K562 (cell line): ENCODE results near the gene GNG3. TPM values are rescaled to one million over a fixed set of nuclear protein-coding genes. Genes with fewer than 3 reads are reported as not detected.
A peak's percentile ranks its signal among the peaks of the same experiment; 100 is the strongest.

Experiments
- ATAC-seq: fragments of 200-7000 bp; cut with Tn5 transposase; 3 replicates; pipeline ENCODE4 v1.9.1; 2020; ENCODE audit warnings: moderate library complexity
- BruUV-seq: library from RNA; stranded (reverse); fragments of 400-500 nt; replicated peaks from 2 replicates; lab custom pipeline; 2021; lab: Mats Ljungman, UMichigan
- CTCF ChIA-PET: fragments of 300-600 bp; formaldehyde crosslinking; extraction: SDS; loops from one replicate; lab custom pipeline; 2021; ENCODE audit warnings: low intra/inter-chr PET ratio; lab: Yijun Ruan, JAX
- POLR2A ChIA-PET: fragments of 300-600, 350-650 bp; sonication (Branson Sonifier 250); formaldehyde crosslinking; extraction: SDS; loops from one replicate; lab custom pipeline; 2021; ENCODE audit warnings: antibody characterized with exemption, inconsistent platforms; lab: Yijun Ruan, JAX
- DNase-seq, 4 experiments: peaks; one replicate each; pipeline versions ENCODE4 v3.0.0 to v3.0.0-alpha.2; 2011 to 2018; ENCODE audit warnings: low spot score in 3 of 4, mixed read lengths in 3 of 4; ENCODE audit errors: extremely low read depth in 1 of 4
- FAIRE-seq: peaks from 2 replicates; lab custom pipeline; 2011; peaks lifted over from hg19 to GRCh38; lab: Jason Lieb, UNC
- H2AFZ ChIP-seq: 2 replicates; pipeline ENCODE4 v1.6.0; 2011; ENCODE audit warnings: low read depth, low read length, control low read depth, inconsistent platforms
- H3K27ac ChIP-seq: fragments of 200-600 bp; 3 replicates; pipeline ENCODE4 v1.8.0; 2011; ENCODE audit warnings: low read depth, mild to moderate bottlenecking, control low read depth, inconsistent platforms, low read length, moderate library complexity, mixed read lengths; ENCODE audit errors: extremely low read depth
- H3K27me3 ChIP-seq, 2 experiments: fragments of 300-600 bp in 1 of 2; 2 replicates in 1 of 2; 3 replicates in 1 of 2; pipeline versions ENCODE4 v1.6.0 to v1.8.0; 2011; ENCODE audit warnings: inconsistent platforms in 2 of 2, low read length in 2 of 2, mild to moderate bottlenecking in 1 of 2, mixed read lengths in 1 of 2, moderate library complexity in 1 of 2; ENCODE audit not compliant: control insufficient read depth in 2 of 2, insufficient read depth in 2 of 2
- H3K36me3 ChIP-seq: fragments of 300-600 bp; 3 replicates; pipeline ENCODE4 v1.8.0; 2011; ENCODE audit warnings: mild to moderate bottlenecking, low read length, inconsistent platforms; ENCODE audit not compliant: control insufficient read depth, insufficient read depth
- H3K4me1 ChIP-seq, 2 experiments: fragments of 200-600 bp in 1 of 2; replicated peaks in 1 of 2; 2 replicates in 1 of 2; 3 replicates in 1 of 2; pipeline versions ENCODE4 v1.5.1 to v1.8.0; 2011; ENCODE audit warnings: inconsistent platforms in 2 of 2, low read length in 2 of 2, mild to moderate bottlenecking in 1 of 2, mixed read lengths in 1 of 2, moderate library complexity in 1 of 2; ENCODE audit not compliant: control insufficient read depth in 2 of 2, insufficient read depth in 2 of 2
- H3K4me2 ChIP-seq: 2 replicates; pipeline ENCODE4 v1.6.1; 2011; ENCODE audit warnings: low read length, control low read depth, inconsistent platforms, mixed read lengths; ENCODE audit not compliant: insufficient read depth
- H3K4me3 ChIP-seq: fragments of 200-600 bp; sonication (generic), shearing (Covaris generic); 2 replicates; pipeline ENCODE4 v1.5.1; 2016; ENCODE audit warnings: control low read depth, inconsistent platforms
- H3K79me2 ChIP-seq: fragments of 200-600 bp; 3 replicates; pipeline ENCODE4 v1.8.0; 2011; ENCODE audit warnings: low read length, inconsistent platforms; ENCODE audit not compliant: control insufficient read depth, insufficient read depth
- H3K9ac ChIP-seq, 2 experiments: 2 replicates each; pipeline versions ENCODE4 v1.6.0 to v1.6.1; 2011; ENCODE audit warnings: low read depth in 2 of 2, low read length in 2 of 2, control low read depth in 1 of 2, inconsistent platforms in 1 of 2, mild to moderate bottlenecking in 1 of 2, mixed read lengths in 1 of 2; ENCODE audit not compliant: insufficient read depth in 1 of 2
- H3K9me1 ChIP-seq: one replicate; pipeline ENCODE4 v1.6.0; 2011; ENCODE audit warnings: inconsistent platforms, mild to moderate bottlenecking, low read length, moderate library complexity; ENCODE audit not compliant: control insufficient read depth, insufficient read depth
- H3K9me3 ChIP-seq: replicated peaks from 2 replicates; pipeline ENCODE4 v1.5.1; 2011; ENCODE audit warnings: low read depth, low read length, inconsistent platforms; ENCODE audit not compliant: control insufficient read depth, insufficient read depth
- H4K20me1 ChIP-seq: replicated peaks from 2 replicates; pipeline ENCODE4 v1.6.1; 2011; ENCODE audit warnings: low read length, inconsistent platforms, mixed read lengths; ENCODE audit not compliant: control insufficient read depth, insufficient read depth
- ETV6 ChIP-seq, 3 experiments: fragments of 150-350 bp in 1 of 3; sonication (generic) in 1 of 3; formaldehyde crosslinking in 1 of 3; IDR thresholded peaks; 2 replicates each; pipeline versions ENCODE4 v1.6.1 to v1.8.0; 2014 to 2022; ENCODE audit warnings: borderline replicate concordance in 2 of 3, low read depth in 2 of 3, antibody characterized with exemption in 1 of 3, low read length in 1 of 3, mild to moderate bottlenecking in 1 of 3, missing genetic modification reagents in 1 of 3
- HOMEZ ChIP-seq: fragments of 250-450 bp; sonication (Bioruptor Pico); IDR thresholded peaks from 2 replicates; pipeline ENCODE4 v1.4.0; 2020; ENCODE audit warnings: mild to moderate bottlenecking, moderate library complexity
- MITF ChIP-seq: IDR thresholded peaks from 2 replicates; pipeline ENCODE4 v1.6.1; 2014; ENCODE audit warnings: antibody characterized with exemption
- WGBS: fragments of 100-300 bp; shearing (Covaris generic); methylation state at CpG from one replicate; pipeline ENCODE4 v1.1.6; 2016; ENCODE audit warnings: low coverage, mixed read lengths; ENCODE audit not compliant: insufficient coverage; ENCODE audit errors: missing lambda C conversion rate; 5-methylcytosine and 5-hydroxymethylcytosine counted together
- in situ Hi-C: fragments of 300-500 bp; cut with MboI; formaldehyde crosslinking; loops from 4 replicates; pipeline ENCODE4 v1.15.0; 2018; ENCODE audit warnings: inconsistent platforms, mixed read lengths
- intact Hi-C: fragments of 100-400 bp; cut with micrococcal nuclease; formaldehyde crosslinking; loops from 2 replicates; pipeline ENCODE4 v1.14.2; 2022
- polyA plus RNA-seq, 8 experiments: library from polyadenylated mRNA; depleted of rRNA in 4 of 8; stranded (reverse) in 5 of 8; unstranded in 3 of 8; fragments of >200 nt; fragmentation: Nextera tagmentation in 2 of 8; fragmentation: Illumina TruSeq in 1 of 8; extraction: Ambion mirVana in 2 of 8; extraction: Trizol in 1 of 8; gene quantifications; 2 replicates each; pipeline versions ENCODE4 v1.2.1 to v1.2.3, GENCODE V29; 2011 to 2014; ENCODE audit warnings: inconsistent platforms in 1 of 8, missing spikeins in 1 of 8
- total RNA-seq, 7 experiments: library from RNA; depleted of rRNA in 6 of 7; stranded (reverse); fragments of >200 nt in 6 of 7; fragmentation: Illumina TruSeq in 2 of 7; extraction: Trizol in 2 of 7; gene quantifications; 2 replicates each; pipeline versions ENCODE4 v1.2.1 to v1.2.3, GENCODE V29; 2011 to 2021; ENCODE audit warnings: low replicate concordance in 1 of 7

The GNG3 gene
- total and polyA plus RNA-seq, 9 of the 15 experiments (the other 6 are each of a cell fraction or from before 2014, with no cell fraction given) = 0.07 TPM; not detected in 8

GRCh38 chr11:62687508-62688396 lies 19.7 kb upstream of the GNG3 start (continued):
- TF ChIP-seq HOMEZ = no peak

GRCh38 chr11:62688491-62688890 lies 19.0 kb upstream of the GNG3 start:
- ATAC-seq = no peak
- no peaks in the 10 kb centered on the region for H3K27me3 ChIP-seq
- no peak overlapping the region for H3K27ac ChIP-seq
- TF ChIP-seq ETV6 (IDR thresholded peaks at IDR 0.05; ENCODE audit: borderline replicate concordance in 1 of 2, low read depth in 2 of 2, low read length in 1 of 2) = no peak
- no peak for TF ChIP-seq ETV6 (CRISPR knock-in tag; IDR thresholded peaks at IDR 0.05; ENCODE audit: borderline replicate concordance)
- TF ChIP-seq MITF = no peak
- TF ChIP-seq, all 486 proteins: peak for 0
- H4K20me1 ChIP-seq = no peaks in the 10 kb centered on the region
- H2AFZ ChIP-seq = no peak overlapping the region
- FAIRE-seq (no peak), DNase-seq (no peak)
- no peaks in the 10 kb centered on the region for H3K9me3 ChIP-seq
- H3K9me1 ChIP-seq = no peaks in the 10 kb centered on the region
- peak overlapping the region in 1 of 2 experiments; percentile 72; a peak in 1 of 4 replicates for H3K9ac ChIP-seq
- intact Hi-C loops (no loop called here), in situ Hi-C loops (no loop called here)
- peaks cover 0 to 10% of the 10 kb centered on the region in 2 experiments; a peak in 3 of 5 replicates for H3K4me1 ChIP-seq
- ChIA-PET CTCF (no interaction called here), POLR2A (interaction anchor here (0.7 to 1.9 kb wide), 6 partner anchors 8 to 117 kb away, joined by 3 to 11 read pairs (median 4); partner anchors contain the start of genes C11orf98, CSKMT, NXF1 and UQCC3)
- H3K79me2 ChIP-seq = no peaks in the 10 kb centered on the region
- 22% methylated on average over 1 of the region's 1 CpG for WGBS
- H3K4me2 ChIP-seq = no peak overlapping the region
- peaks cover 33% of the 10 kb centered on the region for H3K36me3 ChIP-seq
- H3K4me3 ChIP-seq = no peak overlapping the region
- no TSS peak for BruUV-seq
